HG02610 (cell line): ENCODE results near the gene TMEM14C.

Experiments used
- ATAC-seq: cut with Tn5 transposase; IDR thresholded peaks from one replicate; pipeline ENCODE4 v1.9.1; 2021; ENCODE audit warnings: mild to moderate bottlenecking, moderate library complexity; ENCODE audit not compliant: unreplicated experiment

Gene TMEM14C

GRCh38 chr6:10759884-10760329 is 37.0 kb downstream of the TMEM14C start:
- no peak for ATAC-seq

GRCh38 chr6:10763006-10763405 is 40.1 kb downstream of the TMEM14C start:
- no peak for ATAC-seq

GRCh38 chr6:10769419-10769818 is 46.5 kb downstream of the TMEM14C start:
- no peak for ATAC-seq

- ATAC-seq: no peak
These were observed 48.6 kb downstream of the TMEM14C start for GRCh38 chr6:10771371-10771894.

- ATAC-seq: no peak
These were observed 55.4 kb downstream of the TMEM14C start for GRCh38 chr6:10778230-10778629.

- no peak for ATAC-seq
These were observed 56.2 kb downstream of the TMEM14C start for GRCh38 chr6:10779076-10779475.
